K562 (cell line): ENCODE results near the gene SORCS2. TPM values are rescaled to one million over a fixed set of nuclear protein-coding genes. Genes with fewer than 3 reads are reported as not detected.
A peak's percentile ranks its signal among the peaks of the same experiment; 100 is the strongest.

Source experiments
- CBFA2T2 ChIP-seq: fragments of 450-650 bp; conservative IDR thresholded peaks from 2 replicates; pipeline ENCODE4 v1.6.1; 2017; ENCODE audit warnings: mild to moderate bottlenecking
- CBX5 ChIP-seq: IDR thresholded peaks from 2 replicates; pipeline ENCODE4 v1.6.1; 2014; ENCODE audit warnings: low read depth, borderline replicate concordance
- CEBPG ChIP-seq, 3 experiments: fragments of 200-800 bp in 1 of 3; sonication (Bioruptor generic) in 1 of 3; sonication (generic) in 1 of 3; formaldehyde crosslinking in 1 of 3; IDR thresholded peaks in 2 of 3; conservative IDR thresholded peaks in 1 of 3; 2 replicates each; pipeline versions ENCODE4 v1.6.1 to v1.8.0; 2016 to 2022; ENCODE audit warnings: missing compliant biosample characterization in 2 of 3, missing genetic modification characterization in 2 of 3, mild to moderate bottlenecking in 1 of 3, missing genetic modification reagents in 1 of 3
- HDAC6 ChIP-seq: IDR thresholded peaks from 2 replicates; pipeline ENCODE4 v1.6.1; 2012; ENCODE audit warnings: low read depth, mild to moderate bottlenecking, control low read depth, inconsistent platforms, low read length, moderate library complexity
- JUNB ChIP-seq: fragments of 450-650 bp; formaldehyde crosslinking; conservative IDR thresholded peaks from 2 replicates; pipeline ENCODE4 v1.4.0; 2020; ENCODE audit warnings: mild to moderate bottlenecking
- NFE2L1 ChIP-seq: fragments of 450-650 bp; IDR thresholded peaks from 2 replicates; pipeline ENCODE4 v1.6.1; 2016; ENCODE audit warnings: missing genetic modification characterization, low read depth, mild to moderate bottlenecking, missing compliant biosample characterization, moderate library complexity, borderline replicate concordance
- NR2C1 ChIP-seq, 2 experiments: fragments of 450-650 bp; IDR thresholded peaks; 2 replicates each; pipeline ENCODE4 v1.6.1; 2017; ENCODE audit warnings: mild to moderate bottlenecking in 2 of 2, antibody characterized with exemption in 1 of 2, inconsistent platforms in 1 of 2, missing compliant biosample characterization in 1 of 2, missing genetic modification characterization in 1 of 2
- PHTF2 ChIP-seq: fragments of 250-450 bp; sonication (Bioruptor Pico); IDR thresholded peaks from 2 replicates; pipeline ENCODE4 v1.5.0; 2021; ENCODE audit warnings: mild to moderate bottlenecking
- PREB ChIP-seq: sonication (generic); formaldehyde crosslinking; IDR thresholded peaks from 2 replicates; pipeline ENCODE4 v1.8.1; 2023; ENCODE audit warnings: mild to moderate bottlenecking, missing genetic modification reagents
- TCF15 ChIP-seq: fragments of 250-450 bp; sonication (Bioruptor Pico); IDR thresholded peaks from 2 replicates; pipeline ENCODE4 v1.8.0; 2022; ENCODE audit warnings: moderate library complexity, mild to moderate bottlenecking, inconsistent platforms
- TOE1 ChIP-seq, 2 experiments: fragments of 450-650 bp in 1 of 2; sonication (generic) in 1 of 2; formaldehyde crosslinking in 1 of 2; IDR thresholded peaks; 2 replicates each; pipeline versions ENCODE4 v1.7.1 to v1.8.0; 2016 to 2022; ENCODE audit warnings: borderline replicate concordance in 2 of 2, mild to moderate bottlenecking in 2 of 2, antibody characterized with exemption in 1 of 2, inconsistent platforms in 1 of 2, low read depth in 1 of 2, missing genetic modification reagents in 1 of 2, moderate library complexity in 1 of 2
- ZC3H8 ChIP-seq: fragments of 450-650 bp; IDR thresholded peaks from 2 replicates; pipeline ENCODE4 v1.6.1; 2017
- ZFP91 ChIP-seq: sonication (generic); formaldehyde crosslinking; IDR thresholded peaks from 2 replicates; pipeline ENCODE4 v1.8.0; 2022; ENCODE audit warnings: mild to moderate bottlenecking, missing genetic modification reagents
- ZNF224 ChIP-seq: sonication (generic); formaldehyde crosslinking; IDR thresholded peaks from 2 replicates; pipeline ENCODE4 v1.8.0; 2022; ENCODE audit warnings: mild to moderate bottlenecking, missing genetic modification reagents
- ZNF23 ChIP-seq: fragments of 250-450 bp; sonication (Bioruptor Pico); IDR thresholded peaks from 2 replicates; pipeline ENCODE4 v1.4.0; 2020; ENCODE audit warnings: mild to moderate bottlenecking
- polyA plus RNA-seq, 8 experiments: library from polyadenylated mRNA; depleted of rRNA in 4 of 8; stranded (reverse) in 5 of 8; unstranded in 3 of 8; fragments of >200 nt; fragmentation: Nextera tagmentation in 2 of 8; fragmentation: Illumina TruSeq in 1 of 8; extraction: Ambion mirVana in 2 of 8; extraction: Trizol in 1 of 8; gene quantifications; 2 replicates each; pipeline versions ENCODE4 v1.2.1 to v1.2.3, GENCODE V29; 2011 to 2014; ENCODE audit warnings: inconsistent platforms in 1 of 8, missing spikeins in 1 of 8
- total RNA-seq, 7 experiments: library from RNA; depleted of rRNA in 6 of 7; stranded (reverse); fragments of >200 nt in 6 of 7; fragmentation: Illumina TruSeq in 2 of 7; extraction: Trizol in 2 of 7; gene quantifications; 2 replicates each; pipeline versions ENCODE4 v1.2.1 to v1.2.3, GENCODE V29; 2011 to 2021; ENCODE audit warnings: low replicate concordance in 1 of 7
- TF ChIP-seq, protein P1 (sequence below), 3 experiments: fragments of 200-800 bp in 1 of 3; fragments of 250-450 bp in 1 of 3; fragments of 450-650 bp in 1 of 3; sonication (Bioruptor Pico) in 1 of 3; sonication (Bioruptor generic) in 1 of 3; formaldehyde crosslinking in 1 of 3; IDR thresholded peaks; 2 replicates each; pipeline versions ENCODE4 v1.6.1 to v1.8.0; 2016 to 2022; ENCODE audit warnings: mild to moderate bottlenecking in 2 of 3, missing genetic modification characterization in 2 of 3, missing compliant biosample characterization in 1 of 3, moderate library complexity in 1 of 3
- TF ChIP-seq, protein P2 (sequence below): fragments of 450-650 bp; formaldehyde crosslinking; IDR thresholded peaks from 2 replicates; pipeline ENCODE4 v1.4.0; 2022; ENCODE audit warnings: mild to moderate bottlenecking, moderate library complexity
- TF ChIP-seq, protein P3 (sequence below): fragments of 250-450 bp; sonication (Bioruptor Pico); IDR thresholded peaks from 2 replicates; pipeline ENCODE4 v1.5.0; 2020; ENCODE audit warnings: mild to moderate bottlenecking

SORCS2 gene
- total and polyA plus RNA-seq, 9 of the 15 experiments (the other 6 are each of a cell fraction or from before 2014, with no cell fraction given): not detected

GRCh38 chr4:7460566-7460965 is 268.2 kb downstream of the SORCS2 start (continued):
- TF ChIP-seq, protein P1, sequence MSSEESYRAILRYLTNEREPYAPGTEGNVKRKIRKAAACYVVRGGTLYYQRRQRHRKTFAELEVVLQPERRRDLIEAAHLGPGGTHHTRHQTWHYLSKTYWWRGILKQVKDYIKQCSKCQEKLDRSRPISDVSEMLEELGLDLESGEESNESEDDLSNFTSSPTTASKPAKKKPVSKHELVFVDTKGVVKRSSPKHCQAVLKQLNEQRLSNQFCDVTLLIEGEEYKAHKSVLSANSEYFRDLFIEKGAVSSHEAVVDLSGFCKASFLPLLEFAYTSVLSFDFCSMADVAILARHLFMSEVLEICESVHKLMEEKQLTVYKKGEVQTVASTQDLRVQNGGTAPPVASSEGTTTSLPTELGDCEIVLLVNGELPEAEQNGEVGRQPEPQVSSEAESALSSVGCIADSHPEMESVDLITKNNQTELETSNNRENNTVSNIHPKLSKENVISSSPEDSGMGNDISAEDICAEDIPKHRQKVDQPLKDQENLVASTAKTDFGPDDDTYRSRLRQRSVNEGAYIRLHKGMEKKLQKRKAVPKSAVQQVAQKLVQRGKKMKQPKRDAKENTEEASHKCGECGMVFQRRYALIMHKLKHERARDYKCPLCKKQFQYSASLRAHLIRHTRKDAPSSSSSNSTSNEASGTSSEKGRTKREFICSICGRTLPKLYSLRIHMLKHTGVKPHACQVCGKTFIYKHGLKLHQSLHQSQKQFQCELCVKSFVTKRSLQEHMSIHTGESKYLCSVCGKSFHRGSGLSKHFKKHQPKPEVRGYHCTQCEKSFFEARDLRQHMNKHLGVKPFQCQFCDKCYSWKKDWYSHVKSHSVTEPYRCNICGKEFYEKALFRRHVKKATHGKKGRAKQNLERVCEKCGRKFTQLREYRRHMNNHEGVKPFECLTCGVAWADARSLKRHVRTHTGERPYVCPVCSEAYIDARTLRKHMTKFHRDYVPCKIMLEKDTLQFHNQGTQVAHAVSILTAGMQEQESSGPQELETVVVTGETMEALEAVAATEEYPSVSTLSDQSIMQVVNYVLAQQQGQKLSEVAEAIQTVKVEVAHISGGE (CRISPR knock-in tag; IDR thresholded peaks at IDR 0.05): no peak
- TF ChIP-seq PREB (CRISPR knock-in tag): no peak
- TF ChIP-seq JUNB: no peak
- TF ChIP-seq NR2C1 (IDR thresholded peaks at IDR 0.05): no peak
- peak; percentile 52; the same call in 1 of the 2 replicates for TF ChIP-seq NR2C1 (tag; IDR thresholded peaks at IDR 0.05)
- TF ChIP-seq ZC3H8: no peak
- no peak for TF ChIP-seq CEBPG (CRISPR knock-in tag; IDR thresholded peaks at IDR 0.05)
- TF ChIP-seq CEBPG (tag; conservative IDR thresholded peaks at IDR 0.05 in 1 of 2, IDR thresholded peaks at IDR 0.05 in 1 of 2): no peak
- no peak for TF ChIP-seq TCF15 (CRISPR knock-in tag)
- TF ChIP-seq NFE2L1 (tag): no peak
- TF ChIP-seq, protein P2, sequence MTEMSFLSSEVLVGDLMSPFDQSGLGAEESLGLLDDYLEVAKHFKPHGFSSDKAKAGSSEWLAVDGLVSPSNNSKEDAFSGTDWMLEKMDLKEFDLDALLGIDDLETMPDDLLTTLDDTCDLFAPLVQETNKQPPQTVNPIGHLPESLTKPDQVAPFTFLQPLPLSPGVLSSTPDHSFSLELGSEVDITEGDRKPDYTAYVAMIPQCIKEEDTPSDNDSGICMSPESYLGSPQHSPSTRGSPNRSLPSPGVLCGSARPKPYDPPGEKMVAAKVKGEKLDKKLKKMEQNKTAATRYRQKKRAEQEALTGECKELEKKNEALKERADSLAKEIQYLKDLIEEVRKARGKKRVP: no peak
- no peak for TF ChIP-seq ZNF23 (CRISPR knock-in tag)
- TF ChIP-seq CBX5: no peak
- TF ChIP-seq ZFP91 (CRISPR knock-in tag): no peak
- TF ChIP-seq TOE1 (IDR thresholded peaks at IDR 0.05; ENCODE audit: borderline replicate concordance): peak; percentile 92
- no peak for TF ChIP-seq TOE1 (CRISPR knock-in tag; IDR thresholded peaks at IDR 0.05; ENCODE audit: borderline replicate concordance, low read depth)
- TF ChIP-seq, protein P3, sequence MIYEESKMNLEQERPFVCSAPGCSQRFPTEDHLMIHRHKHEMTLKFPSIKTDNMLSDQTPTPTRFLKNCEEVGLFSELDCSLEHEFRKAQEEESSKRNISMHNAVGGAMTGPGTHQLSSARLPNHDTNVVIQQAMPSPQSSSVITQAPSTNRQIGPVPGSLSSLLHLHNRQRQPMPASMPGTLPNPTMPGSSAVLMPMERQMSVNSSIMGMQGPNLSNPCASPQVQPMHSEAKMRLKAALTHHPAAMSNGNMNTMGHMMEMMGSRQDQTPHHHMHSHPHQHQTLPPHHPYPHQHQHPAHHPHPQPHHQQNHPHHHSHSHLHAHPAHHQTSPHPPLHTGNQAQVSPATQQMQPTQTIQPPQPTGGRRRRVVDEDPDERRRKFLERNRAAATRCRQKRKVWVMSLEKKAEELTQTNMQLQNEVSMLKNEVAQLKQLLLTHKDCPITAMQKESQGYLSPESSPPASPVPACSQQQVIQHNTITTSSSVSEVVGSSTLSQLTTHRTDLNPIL (CRISPR knock-in tag): no peak
- TF ChIP-seq PHTF2 (CRISPR knock-in tag): no peak
- TF ChIP-seq ZNF224 (CRISPR knock-in tag): no peak
- peak; percentile 56 for TF ChIP-seq CBFA2T2
- no peak for TF ChIP-seq HDAC6
